ENCODE results near the gene FRMD4A.
A peak's percentile ranks its signal among the peaks of the same experiment; 100 is the strongest.

Gene FRMD4A

GRCh38 chr10:14190702-14191101, 140.0 kb downstream of the FRMD4A start:
- DNase-seq (ENCODE audit: low read depth in 2 of 2): no peak

DNA sequence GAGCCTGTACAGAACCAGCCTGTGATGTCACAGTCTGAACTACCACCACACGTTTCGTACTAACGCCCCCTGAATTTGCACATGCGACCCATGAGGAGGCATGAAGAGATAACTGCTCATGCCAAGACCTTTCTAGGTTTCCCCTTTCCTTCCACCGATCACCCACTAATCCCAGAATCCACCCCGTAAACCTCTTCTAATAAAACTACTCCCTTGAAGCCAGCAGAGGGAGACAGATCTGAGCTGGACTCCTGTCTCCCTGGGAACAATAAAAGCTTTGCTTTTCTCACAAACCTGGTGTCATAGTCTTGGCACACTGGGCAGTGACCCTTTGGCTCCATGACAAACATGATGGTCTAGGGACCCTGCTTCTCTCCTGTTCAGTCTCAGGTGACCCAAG, 144.5 kb downstream of the FRMD4A start:
- no peak for DNase-seq (ENCODE audit: low read depth in 2 of 2)

- peak; percentile 49 to 70 for DNase-seq (ENCODE audit: low read depth in 2 of 2)
Observed at GRCh38 chr10:14185316-14186045, 145.2 kb downstream of the FRMD4A start.

GRCh38 chr10:14184841-14185315, 145.8 kb downstream of the FRMD4A start:
- peak; percentile 25 to 34 for DNase-seq (ENCODE audit: low read depth in 2 of 2)

DNA sequence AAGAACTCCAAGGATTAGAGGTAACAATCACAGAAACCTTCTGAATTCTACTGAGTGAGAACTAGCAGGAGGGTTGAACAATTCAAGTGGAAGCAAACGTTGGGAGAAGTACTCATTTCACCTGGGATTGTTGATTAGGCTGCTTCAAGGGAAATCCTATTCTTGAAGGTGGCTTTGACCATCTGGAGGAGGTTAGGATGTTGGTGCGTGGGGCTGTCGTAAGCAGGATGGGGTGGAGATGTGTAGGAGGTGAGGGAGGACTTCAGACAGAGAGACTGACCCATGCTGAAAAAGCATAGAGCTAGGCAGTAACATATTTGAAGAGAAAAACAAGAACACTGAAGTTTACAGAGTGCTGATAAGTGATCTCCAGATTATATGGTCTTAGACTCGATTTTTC, 147.9 kb downstream of the FRMD4A start:
- no peak for DNase-seq (ENCODE audit: low read depth in 2 of 2)

GRCh38 chr10:14181567-14181936, 149.2 kb downstream of the FRMD4A start:
- no peak for DNase-seq (ENCODE audit: low read depth in 2 of 2)

GRCh38 chr10:14180911-14181566, 149.7 kb downstream of the FRMD4A start:
- DNase-seq (ENCODE audit: low read depth in 2 of 2): no peak

GRCh38 chr10:14179251-14179650, 151.5 kb downstream of the FRMD4A start:
- DNase-seq (ENCODE audit: low read depth in 2 of 2): no peak

GRCh38 chr10:14173706-14174594, 156.8 kb downstream of the FRMD4A start:
- no peak for DNase-seq (ENCODE audit: low read depth in 2 of 2)

DNA sequence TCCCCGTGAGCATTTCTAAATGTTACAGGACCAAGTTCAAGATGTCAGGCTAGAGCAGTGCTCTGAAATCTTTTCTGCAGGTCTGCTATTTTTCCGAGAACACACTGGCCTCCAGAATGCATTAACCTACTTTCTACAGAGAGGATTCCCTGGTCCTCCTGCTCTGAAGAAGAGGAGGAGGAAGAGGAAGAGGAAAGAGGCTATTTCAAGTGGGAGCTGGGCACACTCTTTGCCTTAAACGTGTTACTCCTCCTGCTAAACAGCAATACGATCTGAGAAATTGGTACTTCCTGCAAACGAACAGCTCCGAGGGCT, 157.4 kb downstream of the FRMD4A start:
- DNase-seq (ENCODE audit: low read depth in 2 of 2): no peak

DNA sequence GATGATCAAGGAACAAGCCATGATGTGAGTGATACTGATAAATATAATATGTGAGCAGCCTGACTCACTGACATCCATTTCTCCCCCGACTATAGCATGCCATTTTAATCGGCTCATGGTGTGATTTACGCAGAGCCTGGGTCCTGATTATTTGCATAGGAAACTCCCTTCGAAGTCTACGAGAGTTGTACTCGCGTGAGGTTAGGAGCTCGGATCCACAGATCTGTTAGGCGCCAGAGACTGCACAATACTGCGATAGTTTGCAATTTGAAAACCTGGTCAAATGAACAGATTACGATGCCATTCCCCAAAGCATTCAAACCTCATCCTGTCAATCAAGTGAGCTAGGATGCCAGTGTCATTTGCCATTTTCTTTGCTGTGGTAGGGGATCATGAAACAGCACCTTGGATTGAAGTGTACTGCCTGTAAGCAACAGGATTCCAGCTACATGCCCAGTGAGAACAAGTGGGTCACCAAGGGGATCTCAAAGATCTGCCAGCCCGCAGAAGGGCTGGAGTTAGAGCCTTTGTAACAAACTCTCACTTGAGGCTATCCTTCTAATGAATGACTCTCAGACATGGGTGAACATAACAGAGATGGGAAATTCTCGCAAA, 158.3 kb downstream of the FRMD4A start:
- no peak for DNase-seq (ENCODE audit: low read depth in 2 of 2)

DNA sequence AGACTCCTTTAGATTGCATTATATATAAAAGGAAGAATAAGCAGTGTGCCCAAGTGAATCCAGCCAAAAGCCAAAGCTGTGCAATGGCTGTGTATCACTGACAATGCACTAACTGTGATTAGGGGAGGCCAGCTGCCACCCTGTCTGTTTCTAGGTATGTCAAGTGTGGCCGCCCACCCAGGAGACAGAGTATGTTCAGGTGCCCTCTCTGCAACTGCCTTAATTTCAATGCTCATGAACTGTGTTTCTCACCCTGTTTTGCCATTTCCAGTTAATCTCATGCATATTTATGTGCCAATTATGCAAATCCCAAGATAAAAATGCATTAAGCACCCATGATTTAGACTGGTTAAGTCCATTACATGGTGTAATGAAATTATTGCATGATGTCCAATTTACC, 159.4 kb downstream of the FRMD4A start:
- DNase-seq (ENCODE audit: low read depth in 2 of 2): no peak

GRCh38 chr10:14163377-14164086, 167.2 kb downstream of the FRMD4A start:
- DNase-seq (ENCODE audit: low read depth in 2 of 2): no peak

DNA sequence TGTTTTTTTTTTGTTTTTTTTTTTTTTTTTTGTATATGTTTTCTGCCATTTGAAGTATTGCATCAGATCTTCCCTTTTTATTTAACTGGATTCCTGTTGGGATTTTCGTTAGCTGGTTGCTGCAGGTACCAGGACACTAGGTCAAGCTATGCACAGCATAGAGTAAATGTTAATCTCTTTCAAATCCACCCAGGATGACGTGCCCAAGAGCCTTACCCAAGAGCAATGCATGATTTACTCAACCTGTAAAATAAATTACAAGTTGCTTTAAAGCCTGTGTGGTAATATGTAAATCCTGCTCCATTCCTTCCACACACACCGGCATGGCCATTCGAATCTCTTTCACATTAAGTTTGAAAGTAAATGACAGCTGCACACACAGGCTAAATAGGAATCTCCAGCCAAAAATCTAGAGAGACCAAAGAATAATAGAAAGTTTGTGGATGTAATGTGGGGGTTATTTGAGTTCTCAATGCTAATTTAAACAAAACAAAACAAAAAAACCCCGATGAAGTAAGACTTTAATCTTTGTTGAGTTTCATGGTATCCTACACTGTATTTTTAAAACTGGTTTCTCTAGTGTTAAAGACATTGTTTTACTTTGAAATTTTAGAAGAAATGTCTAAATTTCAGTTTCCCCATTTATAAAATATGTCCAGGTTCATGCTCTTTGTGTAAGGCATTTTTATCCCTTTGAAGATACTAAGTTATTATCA, 167.9 kb downstream of the FRMD4A start:
- no peak for DNase-seq (ENCODE audit: low read depth in 2 of 2)

DNA sequence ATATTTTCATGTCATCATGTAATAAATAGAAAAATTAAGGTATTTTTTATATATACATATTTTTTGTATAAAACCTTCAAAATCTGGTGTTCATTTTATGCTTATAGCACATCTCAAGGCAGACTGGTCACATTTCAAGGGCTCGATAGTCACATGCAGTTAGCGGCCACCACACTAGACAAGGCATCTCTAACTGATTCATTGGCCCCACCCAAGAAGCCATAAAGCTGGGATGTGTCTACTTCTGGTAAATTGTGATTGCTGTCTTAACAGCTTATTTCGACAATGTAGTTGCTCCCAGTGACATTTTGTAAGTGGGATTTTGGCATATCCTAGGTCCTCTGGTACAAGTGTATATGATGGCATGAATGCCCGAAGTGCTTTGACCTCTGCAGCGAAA, 168.7 kb downstream of the FRMD4A start:
- DNase-seq (ENCODE audit: low read depth in 2 of 2): no peak

DNA sequence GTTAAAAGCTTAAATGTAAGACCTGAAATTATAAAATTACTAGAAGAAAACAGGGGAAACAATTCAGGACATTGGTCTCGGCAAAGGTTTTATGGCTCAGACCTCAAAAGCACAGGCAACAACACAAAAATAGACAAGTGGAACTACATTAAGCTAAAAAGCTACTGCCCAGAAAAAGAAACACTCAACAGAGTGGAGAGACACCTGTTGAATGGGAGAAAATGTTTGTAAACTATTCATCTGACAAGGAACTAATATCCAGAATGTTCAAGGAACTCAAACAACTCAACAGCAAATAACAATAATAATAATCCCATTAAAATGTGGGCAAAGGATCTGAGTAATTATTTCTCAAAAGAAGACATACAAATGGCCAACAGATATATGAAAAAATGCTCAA, 170.4 kb downstream of the FRMD4A start:
- no peak for DNase-seq (ENCODE audit: low read depth in 2 of 2)

GRCh38 chr10:14158575-14158974, 172.1 kb downstream of the FRMD4A start:
- no peak for DNase-seq (ENCODE audit: low read depth in 2 of 2)

DNA sequence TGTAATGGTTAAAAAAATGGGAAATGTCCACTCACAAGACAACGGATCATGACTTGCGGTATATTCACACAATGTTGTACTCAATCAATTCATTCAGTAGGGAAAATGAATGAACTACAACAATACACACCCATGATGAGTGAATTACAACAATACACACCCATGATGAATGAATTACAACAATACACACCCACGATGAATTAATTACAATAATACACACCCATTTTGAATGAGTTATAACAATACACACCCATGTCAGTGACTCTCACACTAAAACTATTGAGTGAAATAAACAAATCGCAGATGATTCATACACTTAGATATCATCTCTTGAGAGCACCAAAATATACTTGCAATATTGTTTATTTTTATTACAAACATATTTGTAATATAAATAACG, 174.6 kb downstream of the FRMD4A start:
- DNase-seq (ENCODE audit: low read depth in 2 of 2): no peak

DNA sequence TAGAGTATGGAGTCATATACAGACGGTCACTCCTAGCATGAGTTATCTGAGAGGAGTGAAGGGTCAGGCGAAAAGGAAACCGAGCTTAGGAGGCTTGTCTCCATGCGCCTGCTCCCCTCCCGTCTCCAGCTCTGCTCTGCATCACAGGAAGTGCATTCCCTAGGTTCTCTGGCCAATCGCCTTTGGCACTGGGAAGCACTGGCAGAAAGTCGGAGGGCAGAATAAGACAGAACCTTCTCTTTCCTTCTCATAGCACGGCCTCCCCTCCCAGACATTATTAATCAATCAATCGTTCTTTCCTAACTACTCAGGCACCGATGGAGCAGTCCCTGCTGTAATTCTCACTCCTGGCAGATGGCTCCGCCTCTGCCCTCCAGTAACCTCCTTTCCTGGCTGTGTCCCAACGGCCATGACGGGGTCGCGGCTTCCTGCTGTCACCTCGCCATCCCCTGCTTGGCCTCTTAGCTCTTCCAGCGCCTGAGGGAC, 177.1 kb downstream of the FRMD4A start:
- no peak for DNase-seq (ENCODE audit: low read depth in 2 of 2)

GRCh38 chr10:14151571-14151970, 179.2 kb downstream of the FRMD4A start:
- DNase-seq (ENCODE audit: low read depth in 2 of 2): no peak

GRCh38 chr10:14150526-14150925, 180.2 kb downstream of the FRMD4A start:
- DNase-seq (ENCODE audit: low read depth in 2 of 2): no peak

Data from stimulated activated CD4-positive, alpha-beta T cell treated with anti-CD3 and anti-CD28 coated beads, Interleukin-15, amount 100 ng/mL, for 48 hours (primary cell).